HG03457 (cell line): ENCODE results near the gene ACSM3.
"Not testable (repeated sequence)": the region's sequence is repeated elsewhere in the genome, so short reads cannot be mapped to it uniquely, and the experiment has no call there.

ENCODE experiments used
- ATAC-seq: cut with Tn5 transposase; IDR thresholded peaks from one replicate; pipeline ENCODE4 v1.9.1; 2021; ENCODE audit warnings: moderate number of reproducible peaks; ENCODE audit not compliant: unreplicated experiment

The ACSM3 gene

DNA sequence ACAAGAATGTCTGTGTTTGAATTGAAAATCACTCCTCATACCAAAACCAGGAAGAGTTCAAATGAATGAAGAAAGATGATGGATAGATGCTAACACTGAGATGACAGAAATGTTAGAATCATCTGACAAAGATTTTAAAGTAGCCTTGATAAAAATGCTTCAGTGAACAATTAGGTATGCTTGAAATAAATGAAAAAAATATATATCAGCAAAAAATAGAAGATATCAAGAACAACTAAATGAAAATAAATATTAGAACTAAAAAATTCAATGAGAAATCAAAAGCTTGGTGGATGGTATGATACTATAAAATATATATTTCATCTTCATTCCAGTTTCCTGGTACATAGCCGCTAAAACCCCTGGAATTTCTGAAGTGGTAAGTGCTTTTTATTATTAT is 8.6 kb upstream of the ACSM3 start:
- no peak for ATAC-seq

DNA sequence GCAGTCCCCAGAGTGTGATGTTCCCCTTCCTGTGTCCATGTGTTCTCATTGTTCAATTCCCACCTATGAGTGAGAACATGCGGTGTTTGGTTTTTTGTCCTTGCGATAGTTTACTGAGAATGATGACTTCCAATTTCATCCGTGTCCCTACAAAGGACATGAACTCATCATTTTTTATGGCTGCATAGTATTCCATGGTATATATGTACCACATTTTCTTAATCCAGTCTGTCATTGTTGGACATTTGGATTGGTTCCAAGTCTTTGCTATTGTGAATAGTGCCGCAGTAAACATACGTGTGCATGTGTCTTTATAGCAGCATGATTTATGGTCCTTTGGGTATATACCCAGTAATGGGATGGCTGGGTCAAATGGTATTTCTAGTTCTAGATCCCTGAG is 8.0 kb upstream of the ACSM3 start:
- ATAC-seq = not testable (repeated sequence)

DNA sequence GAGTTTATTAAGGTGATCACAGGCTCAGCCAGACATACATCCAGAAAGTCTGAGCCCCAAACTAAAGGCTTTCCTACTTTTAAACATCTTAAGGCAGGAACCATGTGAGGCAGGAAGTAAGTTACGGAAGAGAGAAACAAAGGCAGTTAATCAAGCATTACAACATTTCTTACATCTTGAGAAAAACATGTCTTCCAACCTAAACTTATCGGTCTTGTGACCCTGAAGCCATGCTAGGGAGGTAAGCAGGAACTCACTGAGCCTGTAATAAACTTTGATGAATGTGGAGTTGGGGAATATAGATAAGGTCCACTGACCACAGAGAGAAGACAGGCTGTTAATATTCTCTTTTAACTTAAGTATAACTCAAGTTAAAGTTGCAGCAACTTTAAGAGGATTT is 3.5 kb upstream of the ACSM3 start:
- ATAC-seq = no peak

DNA sequence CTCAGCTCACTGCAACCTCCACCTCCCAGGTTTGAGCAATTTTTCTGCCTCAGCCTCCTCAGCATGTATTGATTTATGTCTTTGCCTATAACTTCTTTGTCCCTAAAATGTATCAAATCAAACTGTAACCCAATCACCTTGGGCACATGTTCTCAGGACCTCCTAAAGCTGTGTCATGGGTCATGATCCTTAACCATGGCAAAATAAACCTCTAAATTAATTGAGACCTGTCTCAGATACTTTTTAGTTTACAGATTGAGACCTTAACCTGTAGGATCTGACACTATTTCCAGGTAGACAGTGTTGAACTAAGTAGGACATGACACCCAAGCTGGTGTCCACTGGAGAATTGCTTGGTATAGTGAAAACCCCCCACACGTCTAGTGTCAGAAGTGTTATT is 2.6 kb upstream of the ACSM3 start:
- ATAC-seq = no peak

DNA sequence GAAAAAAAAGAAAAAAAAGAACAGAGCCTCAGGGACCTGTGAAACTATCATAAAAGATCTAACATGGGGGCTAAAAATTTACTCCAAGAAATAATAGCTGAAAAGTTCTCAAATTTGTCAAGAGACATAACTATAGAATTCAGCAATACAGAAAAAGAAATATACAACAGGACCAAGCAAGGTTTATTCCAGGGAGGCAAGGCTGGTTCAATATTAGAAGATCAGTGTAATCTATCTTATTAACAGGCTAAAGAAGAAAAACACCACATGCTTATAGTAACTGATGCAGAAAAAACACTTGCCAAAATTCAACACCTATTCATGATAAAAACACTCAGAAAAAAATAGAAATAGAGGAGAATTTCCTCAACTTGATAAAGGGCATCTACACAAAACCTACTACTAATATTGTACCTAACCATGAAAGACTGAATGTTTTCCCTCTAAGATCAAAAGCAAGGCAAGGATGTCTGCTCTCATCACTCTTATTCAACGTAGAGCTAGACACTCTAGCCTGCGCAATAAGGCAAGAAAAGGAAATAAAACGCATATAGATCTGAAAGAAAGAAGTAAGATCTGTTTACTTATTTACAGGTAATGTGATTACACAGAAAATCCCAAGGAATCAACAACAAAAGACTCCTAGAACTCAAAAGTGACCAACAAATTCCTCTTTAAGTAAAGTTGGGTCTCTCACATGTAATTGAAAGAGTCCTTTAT is 1.2 kb upstream of the ACSM3 start:
- no peak for ATAC-seq

DNA sequence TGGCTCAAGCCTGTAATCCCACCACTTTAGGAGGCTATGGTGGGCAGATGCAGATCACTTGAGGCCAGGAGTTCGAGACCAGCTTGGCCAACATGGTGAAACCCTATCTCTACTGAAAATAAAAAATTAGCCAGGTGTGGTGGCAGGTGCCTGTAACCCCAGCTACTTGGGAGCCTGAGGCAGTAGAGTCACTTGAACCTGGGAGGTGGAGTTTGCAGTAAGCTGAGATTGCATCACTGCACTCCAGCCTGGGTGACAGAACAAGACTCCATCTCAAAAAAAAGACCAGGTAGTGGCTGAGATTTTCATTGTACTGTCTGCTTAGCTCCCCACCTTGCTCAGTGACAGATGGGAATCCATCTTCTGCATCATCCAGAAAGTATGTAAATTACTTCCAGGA is 634 bp downstream of the ACSM3 start:
- not testable (repeated sequence) for ATAC-seq

DNA sequence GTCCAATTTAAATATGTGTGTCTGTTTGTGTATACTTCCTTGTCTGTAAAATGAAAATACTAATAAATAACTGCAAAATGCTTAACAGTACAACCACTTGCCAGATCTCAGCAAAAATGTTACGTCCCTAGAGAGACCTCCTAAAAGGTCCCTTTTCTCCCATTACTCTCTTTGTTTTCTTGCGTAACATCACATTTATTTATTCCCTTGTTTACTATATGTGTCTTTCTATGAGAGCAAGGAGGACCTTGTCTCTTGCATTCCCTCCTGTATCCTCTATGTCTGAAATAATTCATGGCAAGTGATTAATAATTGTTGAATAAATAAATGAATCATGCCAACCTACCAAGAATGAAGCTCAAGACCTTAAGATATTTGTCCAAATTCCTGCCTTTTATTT is 1.9 kb downstream of the ACSM3 start:
- ATAC-seq = no peak

DNA sequence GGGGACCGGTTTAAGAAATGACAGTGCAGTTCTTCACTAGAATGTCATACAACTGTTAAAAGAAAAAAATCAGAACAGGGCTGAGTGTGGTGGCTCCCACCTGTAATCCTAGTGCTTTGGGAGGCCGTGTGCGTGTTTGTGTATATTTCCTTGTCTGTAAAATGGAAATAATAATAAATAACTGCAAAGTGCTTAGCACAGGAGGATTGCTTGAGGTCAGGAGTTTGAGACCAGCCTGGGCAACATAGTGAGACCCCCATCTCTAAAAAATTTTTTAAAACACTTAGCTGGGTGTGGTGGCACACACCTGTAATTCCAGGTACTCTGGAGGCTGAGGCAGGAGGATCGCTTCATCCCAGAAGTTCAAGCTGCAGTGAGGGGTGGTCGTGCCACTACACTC is 2.5 kb downstream of the ACSM3 start:
- no peak for ATAC-seq

DNA sequence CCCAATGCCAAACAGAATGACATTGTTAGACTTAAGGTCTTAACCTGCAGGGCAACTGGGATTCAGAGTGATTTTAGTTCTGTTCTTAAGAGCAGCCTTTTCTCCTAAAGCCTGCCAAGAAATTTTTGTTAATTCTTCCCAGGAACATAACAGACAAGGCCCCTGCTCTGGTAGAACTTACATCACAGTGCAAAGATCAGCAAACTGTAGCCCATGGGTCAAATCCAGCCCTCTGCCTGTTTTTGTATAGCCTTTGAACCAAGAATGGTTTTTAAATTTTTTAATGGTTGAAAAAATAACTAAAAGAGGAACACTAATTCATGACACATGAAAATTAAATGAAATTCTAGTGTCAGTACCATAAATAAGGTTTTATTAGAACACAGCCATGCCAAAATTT is 3.8 kb downstream of the ACSM3 start:
- ATAC-seq = no peak

DNA sequence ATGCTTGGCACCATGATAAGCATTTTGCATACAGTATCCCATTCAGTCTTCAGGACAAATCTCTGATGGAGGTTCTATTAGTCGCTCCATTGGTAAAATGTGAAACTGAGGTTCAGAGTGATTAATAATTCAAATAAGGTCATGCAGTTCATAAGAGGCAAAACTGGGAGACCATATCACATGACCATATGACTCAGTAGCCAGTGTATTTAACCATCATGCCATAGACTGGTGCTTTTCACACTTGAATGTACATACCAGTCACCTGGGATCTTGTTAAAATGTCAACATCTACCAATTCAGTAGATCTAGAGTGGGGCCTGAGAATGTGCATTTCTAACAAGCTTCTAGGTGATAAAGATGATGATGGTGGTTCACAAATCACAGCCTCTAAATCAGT is 4.3 kb downstream of the ACSM3 start:
- no peak for ATAC-seq

DNA sequence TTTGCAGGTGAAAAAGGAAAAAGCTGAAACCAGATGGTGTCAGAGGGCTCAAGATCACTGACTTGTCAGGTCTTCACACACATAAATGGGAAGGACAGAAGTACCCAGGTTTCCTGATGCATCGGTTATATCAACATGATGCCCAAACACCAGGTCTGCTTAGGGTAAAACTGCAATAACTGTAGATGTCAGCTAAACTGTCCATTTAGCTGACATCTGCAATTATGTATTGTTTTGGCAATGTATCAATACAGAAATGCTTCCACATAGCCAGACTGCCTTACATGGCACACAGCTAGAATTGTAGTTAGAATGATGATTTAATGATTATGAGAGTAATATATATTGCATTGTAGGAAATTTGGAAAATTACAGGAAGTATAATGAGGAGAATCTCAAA is 5.0 kb downstream of the ACSM3 start:
- no peak for ATAC-seq

DNA sequence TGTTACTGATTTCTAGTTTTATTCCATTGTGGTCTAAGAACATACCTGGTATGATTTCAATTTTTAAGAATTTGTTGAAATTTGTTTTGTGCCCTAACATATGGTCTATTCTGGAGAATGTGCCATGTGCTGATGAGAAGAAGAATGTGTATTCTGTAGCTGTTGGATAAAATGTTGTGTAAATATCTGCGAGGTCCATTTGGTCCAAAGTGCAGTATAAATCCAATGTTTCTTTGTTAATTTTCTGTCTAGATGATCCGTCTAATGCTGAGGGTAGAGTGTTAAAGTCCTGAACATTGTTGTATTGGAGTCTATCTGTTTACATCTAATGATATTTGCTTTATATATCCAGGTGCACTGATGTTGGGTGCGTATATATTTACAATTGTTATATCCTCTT is 9.9 kb downstream of the ACSM3 start:
- ATAC-seq = no peak

DNA sequence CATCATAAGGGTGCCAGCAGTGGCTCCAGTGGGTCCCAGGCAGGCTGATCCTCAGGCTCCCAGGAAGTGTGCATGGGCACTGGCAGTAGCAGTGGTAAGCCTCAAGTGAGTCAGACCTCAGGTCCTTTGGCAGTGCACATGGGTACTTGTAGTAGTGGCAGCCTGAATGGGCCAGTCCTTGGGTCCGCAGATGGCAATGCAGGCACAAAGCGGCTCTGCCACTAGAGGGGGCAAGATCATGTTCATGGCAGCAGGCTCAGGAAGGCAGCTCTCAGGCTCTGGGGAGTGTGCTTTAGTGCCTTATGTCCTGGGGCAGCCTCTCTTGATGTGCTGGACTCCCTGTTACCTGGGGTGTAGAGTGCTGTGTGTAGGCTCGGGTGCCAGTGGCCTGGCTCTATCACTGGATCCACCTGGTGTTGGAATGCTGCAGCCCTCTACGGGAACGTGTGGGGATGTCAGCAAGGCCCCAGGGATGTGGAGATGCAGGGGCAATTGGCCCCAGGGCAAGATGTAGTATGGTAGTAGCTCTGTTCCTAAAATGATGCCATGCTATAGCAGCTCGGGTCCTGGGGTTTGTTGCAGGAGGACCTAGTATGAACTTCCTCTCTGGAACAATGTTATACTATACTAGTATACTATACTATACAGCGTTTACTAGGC is 11.0 kb downstream of the ACSM3 start:
- ATAC-seq = no peak

DNA sequence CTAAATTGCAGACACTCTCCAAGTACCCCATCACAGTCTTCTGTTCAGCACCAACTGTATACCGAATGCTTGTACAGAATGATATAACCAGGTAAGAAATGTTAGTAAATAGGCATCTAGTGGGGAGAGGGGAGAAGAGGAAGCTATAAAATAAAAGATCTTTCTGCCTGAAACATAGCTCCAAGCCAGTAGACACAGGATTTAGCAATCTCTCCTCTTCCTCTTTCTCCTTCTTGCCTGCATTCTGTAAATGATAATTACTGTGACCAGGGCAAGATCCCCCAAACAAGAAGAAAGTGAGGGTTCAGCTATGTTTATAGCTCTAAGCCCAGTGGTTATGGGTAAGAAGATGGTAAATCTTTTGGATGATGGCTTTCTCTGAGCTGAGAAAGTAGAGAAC is 17.9 kb downstream of the ACSM3 start:
- no peak for ATAC-seq

DNA sequence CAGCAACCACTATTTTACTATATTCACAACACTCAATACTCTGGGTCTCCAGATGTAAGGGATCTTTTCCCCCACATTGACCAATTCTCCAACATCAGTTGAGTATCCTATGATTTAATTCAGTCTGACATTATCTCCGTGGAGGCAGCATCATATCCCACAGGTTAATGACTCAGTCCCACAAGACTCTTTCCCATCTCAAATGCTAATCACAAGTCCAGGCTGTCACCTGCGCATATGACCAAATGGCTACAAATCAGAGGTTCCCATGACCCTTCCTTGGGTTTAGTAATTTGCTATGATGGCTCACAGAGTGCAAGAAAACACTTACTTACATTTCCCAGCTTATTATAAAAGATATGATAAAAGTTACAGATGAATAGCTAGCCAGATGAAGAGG is 18.7 kb downstream of the ACSM3 start:
- ATAC-seq = no peak

DNA sequence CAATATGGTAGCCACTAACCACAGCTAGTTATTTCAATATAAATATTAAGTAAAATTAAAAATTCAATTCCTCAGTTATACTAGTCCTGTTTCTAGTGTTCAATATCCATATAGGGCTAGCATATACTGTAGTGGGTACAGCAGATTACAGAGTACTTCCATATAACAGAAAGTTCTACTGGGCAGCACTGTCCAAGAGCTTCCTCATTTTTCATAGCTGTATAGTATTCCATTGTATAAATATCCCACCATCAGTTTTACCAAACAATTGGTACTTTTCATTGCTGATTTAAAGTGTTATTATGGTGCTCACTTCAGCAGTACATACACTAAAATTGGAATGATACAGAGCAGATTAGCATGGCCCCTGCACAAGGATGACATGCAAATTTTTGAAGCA is 20.4 kb downstream of the ACSM3 start:
- ATAC-seq = no peak

DNA sequence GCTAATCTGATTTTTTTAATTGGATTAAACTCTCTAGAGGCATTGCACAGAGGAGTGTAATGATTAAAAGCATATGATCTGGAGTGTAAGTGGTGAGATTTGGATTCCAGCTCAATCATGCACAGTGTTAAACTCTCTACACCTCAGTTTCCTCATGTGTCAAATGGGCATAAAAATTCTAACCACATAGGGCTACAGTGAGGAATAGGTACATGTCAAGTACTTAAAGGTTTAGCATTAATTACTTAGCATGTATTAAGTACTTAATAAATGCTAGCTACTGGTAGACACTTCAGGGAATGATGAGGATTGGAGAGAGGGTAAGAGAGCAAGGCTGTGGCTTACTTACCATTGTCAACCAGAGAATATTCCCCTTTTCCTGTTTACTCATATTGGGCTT is 25.3 kb downstream of the ACSM3 start:
- ATAC-seq = no peak

DNA sequence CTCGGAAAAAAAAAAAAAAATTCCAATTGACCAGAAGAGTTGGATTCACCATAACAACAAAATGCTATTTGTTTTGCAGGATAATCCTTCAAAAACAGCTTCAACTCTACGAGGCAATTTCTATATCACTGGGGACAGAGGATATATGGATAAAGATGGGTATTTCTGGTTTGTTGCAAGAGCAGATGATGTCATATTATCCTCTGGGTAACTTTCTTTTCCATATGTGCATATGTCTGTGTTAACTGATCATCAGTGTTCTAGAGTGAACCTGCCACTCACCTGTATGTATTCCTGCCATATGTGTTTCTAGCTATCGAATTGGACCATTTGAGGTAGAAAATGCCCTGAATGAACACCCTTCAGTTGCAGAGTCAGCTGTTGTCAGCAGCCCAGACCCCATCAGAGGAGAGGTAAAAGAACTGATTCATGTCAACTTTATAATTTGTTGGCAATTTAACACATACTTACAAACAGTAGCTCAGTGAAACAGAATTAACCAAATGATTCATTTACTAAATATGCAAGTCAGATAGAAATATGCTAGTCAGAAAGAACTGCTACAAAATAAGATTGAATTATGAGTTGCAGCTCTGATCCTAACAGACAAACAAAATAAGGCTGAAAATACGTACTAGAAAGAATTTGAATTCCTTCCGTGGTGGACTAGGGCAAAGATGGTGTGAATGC is 28.3 kb downstream of the ACSM3 start:
- no peak for ATAC-seq

DNA sequence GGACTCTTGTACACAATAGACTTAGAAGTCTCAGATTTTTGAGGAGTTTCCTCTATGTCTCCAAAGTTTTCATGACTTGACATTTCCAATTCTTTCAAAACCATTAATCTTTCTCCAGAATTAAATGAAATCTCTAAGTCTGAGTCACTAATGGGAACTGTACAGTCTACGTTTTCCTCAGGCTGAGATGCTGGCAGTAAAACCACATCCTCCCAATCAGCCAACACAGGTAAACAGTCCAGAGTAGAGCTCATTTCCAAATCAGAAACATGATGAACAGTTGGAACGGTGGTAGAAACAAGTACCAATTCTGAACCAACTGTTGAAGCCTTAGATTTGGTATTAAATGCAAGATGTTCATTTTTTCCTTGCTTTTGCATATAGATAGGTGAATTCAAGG is 34.5 kb downstream of the ACSM3 start:
- ATAC-seq = no peak

DNA sequence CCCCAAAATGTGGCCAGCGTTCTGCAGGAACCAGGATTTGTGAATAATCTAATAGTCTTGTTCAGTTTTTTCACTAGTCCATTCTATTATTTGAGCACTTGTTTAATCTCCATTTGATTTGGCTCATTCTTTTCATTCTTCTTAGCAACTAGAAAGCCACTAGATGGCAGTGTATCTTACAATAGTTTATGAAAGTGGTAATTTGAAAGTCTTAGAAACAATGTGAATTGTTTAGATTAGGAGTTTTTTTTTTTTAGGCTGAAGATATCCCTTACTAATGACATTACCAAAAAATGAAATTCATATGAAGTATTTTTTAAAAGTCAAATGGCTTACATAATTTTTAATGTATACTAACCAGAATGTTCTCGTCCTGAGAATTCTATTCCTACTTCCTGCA is 35.8 kb downstream of the ACSM3 start:
- ATAC-seq = no peak

DNA sequence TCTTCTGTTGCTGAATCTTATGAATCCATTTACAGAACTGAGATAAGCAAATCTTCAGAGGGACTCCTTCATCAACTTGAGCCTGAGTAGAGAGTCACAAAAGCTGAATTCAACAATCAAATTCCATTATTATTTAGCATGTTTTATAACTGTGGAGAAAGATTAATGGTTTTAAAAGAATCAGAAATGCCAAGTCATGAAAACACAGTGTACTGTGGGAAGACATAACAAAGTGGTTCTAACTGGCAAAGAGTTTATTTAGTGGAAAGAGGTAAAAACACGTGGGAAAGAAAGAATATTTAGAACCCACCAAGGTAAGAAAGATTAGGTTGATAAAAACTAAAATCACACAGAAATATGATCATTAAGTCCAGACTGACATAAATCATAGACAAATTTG is 37.5 kb downstream of the ACSM3 start:
- ATAC-seq = no peak

DNA sequence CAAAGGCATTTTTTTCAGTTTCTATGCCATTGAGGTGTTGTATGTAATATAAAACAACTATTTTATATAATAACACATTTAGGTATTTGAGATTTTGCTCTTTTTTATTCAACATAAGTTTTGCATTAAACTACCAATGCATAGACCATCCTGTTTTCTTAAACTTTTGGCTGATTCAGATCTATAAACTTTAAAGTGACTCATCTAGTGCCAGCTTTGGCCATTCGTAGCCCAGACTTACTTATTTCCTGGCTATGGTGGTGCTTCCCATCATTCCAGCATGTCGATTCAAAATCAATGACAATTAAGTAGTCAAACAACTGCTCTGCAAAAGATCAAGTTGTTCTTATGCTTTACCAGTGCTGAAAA is 39.4 kb downstream of the ACSM3 start:
- no peak for ATAC-seq
